ENCODE data around the gene GCNT4. TPM values are rescaled to one million over a fixed set of nuclear protein-coding genes. Genes with fewer than 3 reads are reported as not detected.

The GCNT4 gene
- total and polyA plus RNA-seq, 10 donors = 0.37 to 3.8 (median 2.1) TPM

- TF ChIP-seq POLR2A (IDR thresholded peaks at IDR 0.05) (no peak), CTCF (IDR thresholded peaks at IDR 0.05 in 8 of 11, conservative IDR thresholded peaks at IDR 0.05 in 3 of 11) (no peak), POLR2AphosphoS5 (IDR thresholded peaks at IDR 0.05) (no peak)
- Histone ChIP-seq H3K27ac (peak overlapping the region; percentile 80 to 92 (median 90)), H3K4me3 (peak overlapping the region; percentile 70 to 96 (median 88)), H3K9me3 (no peaks in the 10 kb centered on the region), H3K36me3 (no peaks in the 10 kb centered on the region), H3K27me3 (replicated peaks in 1 of 7) (peaks cover 0 to 62% (median 15%) of the 10 kb centered on the region in 7 donors), H3K4me1 (peaks cover 0 to 71% (median 48%) of the 10 kb centered on the region in 6 donors)
- intact Hi-C loops (cut with DNase I; ENCODE audit: low total_unique reads) = no loop called here
- peak; percentile 81 for DNase-seq
- 38 to 50% (median 46%) methylated on average over 26 to 28 of the region's 28 CpGs for WGBS, 5 donors
Measured at GRCh38 chr5:75054134-75054930, 2.0 kb upstream of the GCNT4 start.

- intact Hi-C loops (cut with DNase I; ENCODE audit: low total_unique reads) = no loop called here
Measured at GRCh38 chr5:75053304-75054133, 1.2 kb upstream of the GCNT4 start.

GRCh38 chr5:75053054-75053303 lies 621 bp upstream of the GCNT4 start:
- no peaks in the 10 kb centered on the region for H3K9me3 ChIP-seq
- intact Hi-C loops (cut with DNase I; ENCODE audit: low total_unique reads) = no loop called here
- 0 to 1% (median 0%) methylated on average over 3 to 40 of the region's 40 CpGs for WGBS, 5 donors
- DNase-seq = peak; percentile 81
- no peaks in the 10 kb centered on the region for H3K36me3 ChIP-seq
- peaks cover 0 to 62% (median 15%) of the 10 kb centered on the region in 7 donors for H3K27me3 ChIP-seq (replicated peaks in 1 of 7)
- peak overlapping the region; percentile 80 to 92 (median 90) for H3K27ac ChIP-seq
- H3K4me3 ChIP-seq = peak overlapping the region; percentile 70 to 96 (median 88)
- peaks cover 0 to 82% (median 57%) of the 10 kb centered on the region in 6 donors for H3K4me1 ChIP-seq
- TF ChIP-seq POLR2AphosphoS5 (IDR thresholded peaks at IDR 0.05) (no peak), POLR2A (IDR thresholded peaks at IDR 0.05) (no peak), CTCF (IDR thresholded peaks at IDR 0.05 in 8 of 11, conservative IDR thresholded peaks at IDR 0.05 in 3 of 11) (no peak)

More at GRCh38 chr5:75053304-75054133, 1.2 kb upstream of the GCNT4 start:
- Histone ChIP-seq H3K36me3 (no peaks in the 10 kb centered on the region), H3K4me3 (peak overlapping the region; percentile 70 to 96 (median 88)), H3K9me3 (no peaks in the 10 kb centered on the region), H3K27me3 (replicated peaks in 1 of 7) (peaks cover 0 to 62% (median 15%) of the 10 kb centered on the region in 7 donors), H3K27ac (peak overlapping the region; percentile 80 to 92 (median 90)), H3K4me1 (peaks cover 0 to 79% (median 56%) of the 10 kb centered on the region in 6 donors)
- peak; percentile 85 for DNase-seq
- 0 to 1% (median 1%) methylated on average over 23 to 95 of the region's 95 CpGs for WGBS, 5 donors
- TF ChIP-seq CTCF (IDR thresholded peaks at IDR 0.05 in 8 of 11, conservative IDR thresholded peaks at IDR 0.05 in 3 of 11) = peak in 3 of 11 experiments; percentile 13 to 21 (median 14)
- TF ChIP-seq POLR2AphosphoS5 (IDR thresholded peaks at IDR 0.05) = peak; percentile 34 to 73 (median 71)
- no peak for TF ChIP-seq POLR2A (IDR thresholded peaks at IDR 0.05)

Data from spleen (tissue), 11 donors.